ENCODE results near the gene CDC16. TPM values are rescaled to one million over a fixed set of nuclear protein-coding genes. Genes with fewer than 3 reads are reported as not detected.

The CDC16 gene
- total RNA-seq, 1 donor from 2014 or later, result 35.4 TPM

GRCh38 chr13:114261328-114261965, 26.8 kb downstream of the CDC16 start:
- DNase-seq (ENCODE audit: low read depth), result no peak

- DNase-seq (ENCODE audit: low read depth), result peak; percentile 95
Measured at GRCh38 chr13:114263578-114263977, 28.9 kb downstream of the CDC16 start.

- peak; percentile 44 for DNase-seq (ENCODE audit: low read depth)
Measured at GRCh38 chr13:114264313-114264712, 29.6 kb downstream of the CDC16 start.

- DNase-seq (ENCODE audit: low read depth), result peak; percentile 85
Measured at GRCh38 chr13:114264886-114265611, 30.4 kb downstream of the CDC16 start.

- no peak for DNase-seq (ENCODE audit: low read depth)
Measured at GRCh38 chr13:114266241-114266640, 31.5 kb downstream of the CDC16 start.

- DNase-seq (ENCODE audit: low read depth), result peak; percentile 84
Measured at GRCh38 chr13:114268344-114269280, 33.9 kb downstream of the CDC16 start.

GRCh38 chr13:114269281-114269770, 34.6 kb downstream of the CDC16 start:
- no peak for DNase-seq (ENCODE audit: low read depth)

- no peak for DNase-seq (ENCODE audit: low read depth)
Measured at GRCh38 chr13:114272977-114273376, 38.3 kb downstream of the CDC16 start.

- no peak for DNase-seq (ENCODE audit: low read depth)
Measured at GRCh38 chr13:114275304-114275703, 40.6 kb downstream of the CDC16 start.

GRCh38 chr13:114279146-114279545, 44.4 kb downstream of the CDC16 start:
- no peak for DNase-seq (ENCODE audit: low read depth)

- no peak for DNase-seq (ENCODE audit: low read depth)
Measured at GRCh38 chr13:114279758-114280355, 45.2 kb downstream of the CDC16 start.

- peak; percentile 93 for DNase-seq (ENCODE audit: low read depth)
Measured at GRCh38 chr13:114281351-114282040, 46.8 kb downstream of the CDC16 start, which contains the start of gene UPF3A. UPF3A (plus strand) TSS chr13:114281601; CDS start chr13:114281640, 39 bp downstream.

GRCh38 chr13:114282041-114282670, 47.5 kb downstream of the CDC16 start:
- DNase-seq (ENCODE audit: low read depth), result peak; percentile 88

GRCh38 chr13:114283576-114283975, 48.9 kb downstream of the CDC16 start:
- no peak for DNase-seq (ENCODE audit: low read depth)

GRCh38 chr13:114284680-114285079, 50.0 kb downstream of the CDC16 start:
- no peak for DNase-seq (ENCODE audit: low read depth)

- DNase-seq (ENCODE audit: low read depth), result peak; percentile 27
Measured at GRCh38 chr13:114285166-114285808, 50.6 kb downstream of the CDC16 start.

GRCh38 chr13:114286808-114287207, 52.1 kb downstream of the CDC16 start:
- peak; percentile 79 for DNase-seq (ENCODE audit: low read depth)

- peak; percentile 38 for DNase-seq (ENCODE audit: low read depth)
Measured at GRCh38 chr13:114288157-114288591, 53.5 kb downstream of the CDC16 start.

- no peak for DNase-seq (ENCODE audit: low read depth)
Measured at GRCh38 chr13:114296448-114296847, 61.8 kb downstream of the CDC16 start.

Measured in myocyte (in vitro differentiated cells).